ENCODE results near the gene XNDC1N. TPM values are rescaled to one million over a fixed set of nuclear protein-coding genes. Genes with fewer than 3 reads are reported as not detected.

Gene XNDC1N
- total and polyA plus RNA-seq, 2 experiments from 2014 or later = 11.0 to 13.0 TPM

DNA sequence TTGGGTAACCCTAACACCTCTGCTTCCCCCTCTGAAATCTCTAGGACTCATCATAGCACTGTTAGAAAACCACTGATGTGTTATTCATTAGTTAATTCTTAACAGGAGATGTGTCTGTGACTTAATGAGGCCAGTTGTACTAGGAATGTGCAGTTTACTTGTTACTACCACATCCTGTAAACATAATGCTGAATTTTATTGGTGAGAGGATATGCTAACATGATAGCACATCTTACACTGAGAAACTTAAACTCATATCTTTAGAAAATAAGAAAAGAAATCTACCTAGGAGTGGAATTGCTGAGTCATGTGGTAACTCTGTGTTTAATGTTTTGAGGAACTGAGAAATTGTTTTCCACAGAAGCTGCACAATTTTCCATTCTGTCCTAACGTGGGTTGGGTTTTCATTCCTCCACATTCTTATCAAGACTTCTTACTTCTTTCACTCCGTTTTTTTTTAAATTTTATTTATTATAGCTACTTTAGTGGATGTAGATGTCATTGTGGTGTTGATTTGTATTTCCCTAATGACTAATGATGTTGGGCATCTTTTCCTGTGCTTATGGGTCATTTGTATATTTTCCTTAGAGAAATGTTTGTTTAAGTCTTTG, 34.1 kb upstream of the XNDC1N start:
- Histone ChIP-seq H3K4me1 (ENCODE audit: insufficient read depth) (no peaks in the 10 kb centered on the region), H3K27me3 (ENCODE audit: insufficient read depth) (no peaks in the 10 kb centered on the region), H3K9me2 (ENCODE audit: insufficient read depth) (no peaks in the 10 kb centered on the region), H4K20me1 (replicated peaks; ENCODE audit: insufficient read depth) (peaks cover 9% of the 10 kb centered on the region), H3K4me2 (no peak overlapping the region), H3K27ac (ENCODE audit: low read depth) (no peak overlapping the region), H3F3A (replicated peaks; ENCODE audit: low read depth) (no peaks in the 10 kb centered on the region), H3K79me2 (replicated peaks; ENCODE audit: insufficient read depth) (peaks cover 16% of the 10 kb centered on the region), H2AFZ (no peak overlapping the region), H3K4me3 (no peak overlapping the region), H3K36me3 (ENCODE audit: insufficient read depth) (peaks cover 8% of the 10 kb centered on the region; the same call in 1 of the 2 replicates)
- Mint-ChIP-seq H3K27ac (no peak overlapping the region), H3K4me1 (no peaks in the 10 kb centered on the region), H3K4me3 (no peak overlapping the region), H3K36me3 (ENCODE audit: low read depth) (peaks cover 26% of the 10 kb centered on the region), H3K27me3 (ENCODE audit: insufficient read depth, low read depth, poor library complexity) (no peaks in the 10 kb centered on the region), H3K9me3 (no peaks in the 10 kb centered on the region)
- ATAC-seq (no peak), DNase-seq (ENCODE audit: low spot score) (no peak)
- TF ChIP-seq STAT1 (IDR thresholded peaks at IDR 0.05; ENCODE audit: unreplicated experiment) = no peak

DNA sequence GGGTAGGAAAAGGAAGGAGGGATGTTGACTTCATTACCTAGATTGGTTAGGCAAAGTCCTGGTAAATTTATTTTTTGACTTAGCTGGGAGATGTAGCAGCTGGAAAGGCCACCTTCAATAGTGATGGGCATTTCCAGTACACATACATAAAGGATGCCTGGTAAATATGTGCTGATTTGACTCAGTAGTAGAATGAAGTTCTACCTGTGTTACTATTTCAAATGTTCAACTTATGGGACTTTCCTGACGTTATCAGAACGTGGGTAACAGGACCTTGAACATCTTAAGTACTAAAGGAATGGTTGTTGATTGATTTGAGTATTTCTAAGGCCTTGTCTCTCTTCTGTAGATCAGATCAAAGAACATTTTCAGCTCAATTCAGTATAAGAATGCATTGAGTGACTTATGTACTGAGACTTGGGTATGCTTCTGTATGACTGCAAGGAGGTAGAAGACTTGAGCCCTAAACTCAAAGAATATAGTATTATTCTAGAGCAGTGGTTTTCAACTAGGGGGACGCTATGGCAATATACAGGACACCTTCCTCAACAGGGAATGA, 27.6 kb upstream of the XNDC1N start:
- H4K20me1 ChIP-seq (replicated peaks; ENCODE audit: insufficient read depth) = peaks cover 9% of the 10 kb centered on the region
- no peaks in the 10 kb centered on the region for H3K4me1 ChIP-seq (ENCODE audit: insufficient read depth)
- no peaks in the 10 kb centered on the region for H3K9me3 Mint-ChIP-seq
- no peaks in the 10 kb centered on the region for H3K27me3 Mint-ChIP-seq (ENCODE audit: insufficient read depth, low read depth, poor library complexity)
- TF ChIP-seq ZNF114 (CRISPR knock-in tag; IDR thresholded peaks at IDR 0.05) (no peak), EZH2phosphoT487 (IDR thresholded peaks at IDR 0.05; ENCODE audit: unreplicated experiment) (no peak), ZNF331 (CRISPR knock-in tag; IDR thresholded peaks at IDR 0.05; ENCODE audit: low read depth) (no peak), POLR2AphosphoS5 (IDR thresholded peaks at IDR 0.05; ENCODE audit: low read depth) (no peak), CREB1 (CRISPR knock-in tag; IDR thresholded peaks at IDR 0.05; ENCODE audit: low read depth) (no peak)
- TF ChIP-seq, protein P1, sequence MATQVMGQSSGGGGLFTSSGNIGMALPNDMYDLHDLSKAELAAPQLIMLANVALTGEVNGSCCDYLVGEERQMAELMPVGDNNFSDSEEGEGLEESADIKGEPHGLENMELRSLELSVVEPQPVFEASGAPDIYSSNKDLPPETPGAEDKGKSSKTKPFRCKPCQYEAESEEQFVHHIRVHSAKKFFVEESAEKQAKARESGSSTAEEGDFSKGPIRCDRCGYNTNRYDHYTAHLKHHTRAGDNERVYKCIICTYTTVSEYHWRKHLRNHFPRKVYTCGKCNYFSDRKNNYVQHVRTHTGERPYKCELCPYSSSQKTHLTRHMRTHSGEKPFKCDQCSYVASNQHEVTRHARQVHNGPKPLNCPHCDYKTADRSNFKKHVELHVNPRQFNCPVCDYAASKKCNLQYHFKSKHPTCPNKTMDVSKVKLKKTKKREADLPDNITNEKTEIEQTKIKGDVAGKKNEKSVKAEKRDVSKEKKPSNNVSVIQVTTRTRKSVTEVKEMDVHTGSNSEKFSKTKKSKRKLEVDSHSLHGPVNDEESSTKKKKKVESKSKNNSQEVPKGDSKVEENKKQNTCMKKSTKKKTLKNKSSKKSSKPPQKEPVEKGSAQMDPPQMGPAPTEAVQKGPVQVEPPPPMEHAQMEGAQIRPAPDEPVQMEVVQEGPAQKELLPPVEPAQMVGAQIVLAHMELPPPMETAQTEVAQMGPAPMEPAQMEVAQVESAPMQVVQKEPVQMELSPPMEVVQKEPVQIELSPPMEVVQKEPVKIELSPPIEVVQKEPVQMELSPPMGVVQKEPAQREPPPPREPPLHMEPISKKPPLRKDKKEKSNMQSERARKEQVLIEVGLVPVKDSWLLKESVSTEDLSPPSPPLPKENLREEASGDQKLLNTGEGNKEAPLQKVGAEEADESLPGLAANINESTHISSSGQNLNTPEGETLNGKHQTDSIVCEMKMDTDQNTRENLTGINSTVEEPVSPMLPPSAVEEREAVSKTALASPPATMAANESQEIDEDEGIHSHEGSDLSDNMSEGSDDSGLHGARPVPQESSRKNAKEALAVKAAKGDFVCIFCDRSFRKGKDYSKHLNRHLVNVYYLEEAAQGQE (IDR thresholded peaks at IDR 0.05; ENCODE audit: unreplicated experiment) = no peak
- TF ChIP-seq, protein P2, sequence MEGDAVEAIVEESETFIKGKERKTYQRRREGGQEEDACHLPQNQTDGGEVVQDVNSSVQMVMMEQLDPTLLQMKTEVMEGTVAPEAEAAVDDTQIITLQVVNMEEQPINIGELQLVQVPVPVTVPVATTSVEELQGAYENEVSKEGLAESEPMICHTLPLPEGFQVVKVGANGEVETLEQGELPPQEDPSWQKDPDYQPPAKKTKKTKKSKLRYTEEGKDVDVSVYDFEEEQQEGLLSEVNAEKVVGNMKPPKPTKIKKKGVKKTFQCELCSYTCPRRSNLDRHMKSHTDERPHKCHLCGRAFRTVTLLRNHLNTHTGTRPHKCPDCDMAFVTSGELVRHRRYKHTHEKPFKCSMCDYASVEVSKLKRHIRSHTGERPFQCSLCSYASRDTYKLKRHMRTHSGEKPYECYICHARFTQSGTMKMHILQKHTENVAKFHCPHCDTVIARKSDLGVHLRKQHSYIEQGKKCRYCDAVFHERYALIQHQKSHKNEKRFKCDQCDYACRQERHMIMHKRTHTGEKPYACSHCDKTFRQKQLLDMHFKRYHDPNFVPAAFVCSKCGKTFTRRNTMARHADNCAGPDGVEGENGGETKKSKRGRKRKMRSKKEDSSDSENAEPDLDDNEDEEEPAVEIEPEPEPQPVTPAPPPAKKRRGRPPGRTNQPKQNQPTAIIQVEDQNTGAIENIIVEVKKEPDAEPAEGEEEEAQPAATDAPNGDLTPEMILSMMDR (conservative IDR thresholded peaks at IDR 0.05; ENCODE audit: low read depth in 2 of 2) = no peak
- peaks cover 6% of the 10 kb centered on the region for H3K36me3 Mint-ChIP-seq (ENCODE audit: low read depth)
- no peak overlapping the region for H3K4me3 ChIP-seq
- H3K4me2 ChIP-seq = no peak overlapping the region
- no peak overlapping the region for H3K27ac Mint-ChIP-seq
- DNase-seq (ENCODE audit: low spot score) (no peak), ATAC-seq (no peak)
- H3K4me3 Mint-ChIP-seq = no peak overlapping the region
- H3K27ac ChIP-seq (ENCODE audit: low read depth) = no peak overlapping the region
- H3K9me2 ChIP-seq (ENCODE audit: insufficient read depth) = no peaks in the 10 kb centered on the region
- H3F3A ChIP-seq (replicated peaks; ENCODE audit: low read depth) = no peaks in the 10 kb centered on the region
- H3K4me1 Mint-ChIP-seq = no peaks in the 10 kb centered on the region
- H2AFZ ChIP-seq = no peak overlapping the region
- H3K79me2 ChIP-seq (replicated peaks; ENCODE audit: insufficient read depth) = peaks cover 63% of the 10 kb centered on the region
- no peaks in the 10 kb centered on the region for H3K27me3 ChIP-seq (ENCODE audit: insufficient read depth)
- no peaks in the 10 kb centered on the region for H3K36me3 ChIP-seq (ENCODE audit: insufficient read depth)

Data from GM23338 (cell line).